NB4 (cell line): ENCODE data around the gene TMEM184C.

Experiments
- POLR2A ChIP-seq: IDR thresholded peaks from 2 replicates; pipeline ENCODE4 v1.6.1; 2011; ENCODE audit warnings: mild to moderate bottlenecking; ENCODE audit not compliant: insufficient read length; ENCODE audit errors: extremely low read depth
- TF ChIP-seq, protein P1 (sequence below): IDR thresholded peaks from one replicate; pipeline ENCODE4 v1.5.1; 2012; ENCODE audit warnings: low read depth, low read length

DNA sequence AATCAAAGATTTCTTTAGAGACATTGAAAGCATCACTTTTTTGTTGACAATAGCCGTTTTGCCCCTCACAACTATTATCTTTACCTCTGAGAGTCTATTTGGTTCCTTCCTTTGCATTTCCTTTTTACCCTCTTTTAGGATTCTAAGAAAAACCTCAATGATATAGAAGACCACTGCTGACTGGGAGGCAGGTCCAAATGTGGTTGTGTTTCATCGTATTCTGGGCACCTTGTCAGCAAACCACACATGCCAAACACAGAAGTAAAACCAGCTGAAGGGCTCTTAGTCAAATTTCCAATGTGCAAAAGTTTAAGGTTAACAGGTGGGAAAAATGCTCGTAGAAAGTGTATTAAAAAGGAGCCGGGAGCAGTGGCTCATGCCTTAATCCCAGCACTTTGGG lies 71.9 kb downstream of the TMEM184C start:
- TF ChIP-seq, protein P1, sequence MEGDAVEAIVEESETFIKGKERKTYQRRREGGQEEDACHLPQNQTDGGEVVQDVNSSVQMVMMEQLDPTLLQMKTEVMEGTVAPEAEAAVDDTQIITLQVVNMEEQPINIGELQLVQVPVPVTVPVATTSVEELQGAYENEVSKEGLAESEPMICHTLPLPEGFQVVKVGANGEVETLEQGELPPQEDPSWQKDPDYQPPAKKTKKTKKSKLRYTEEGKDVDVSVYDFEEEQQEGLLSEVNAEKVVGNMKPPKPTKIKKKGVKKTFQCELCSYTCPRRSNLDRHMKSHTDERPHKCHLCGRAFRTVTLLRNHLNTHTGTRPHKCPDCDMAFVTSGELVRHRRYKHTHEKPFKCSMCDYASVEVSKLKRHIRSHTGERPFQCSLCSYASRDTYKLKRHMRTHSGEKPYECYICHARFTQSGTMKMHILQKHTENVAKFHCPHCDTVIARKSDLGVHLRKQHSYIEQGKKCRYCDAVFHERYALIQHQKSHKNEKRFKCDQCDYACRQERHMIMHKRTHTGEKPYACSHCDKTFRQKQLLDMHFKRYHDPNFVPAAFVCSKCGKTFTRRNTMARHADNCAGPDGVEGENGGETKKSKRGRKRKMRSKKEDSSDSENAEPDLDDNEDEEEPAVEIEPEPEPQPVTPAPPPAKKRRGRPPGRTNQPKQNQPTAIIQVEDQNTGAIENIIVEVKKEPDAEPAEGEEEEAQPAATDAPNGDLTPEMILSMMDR, result no peak
- no peak for TF ChIP-seq POLR2A
